SH-SY5Y (cell line): ENCODE measurements around the gene KDM4B.

Source experiments
- GATA2 ChIP-seq: IDR thresholded peaks from 2 replicates; pipeline ENCODE4 v1.6.1; 2011; ENCODE audit warnings: mild to moderate bottlenecking, low read depth, low read length
- GATA3 ChIP-seq: IDR thresholded peaks from 2 replicates; pipeline ENCODE4 v1.6.1; 2011; ENCODE audit warnings: low read depth, mild to moderate bottlenecking, low read length, moderate library complexity

DNA sequence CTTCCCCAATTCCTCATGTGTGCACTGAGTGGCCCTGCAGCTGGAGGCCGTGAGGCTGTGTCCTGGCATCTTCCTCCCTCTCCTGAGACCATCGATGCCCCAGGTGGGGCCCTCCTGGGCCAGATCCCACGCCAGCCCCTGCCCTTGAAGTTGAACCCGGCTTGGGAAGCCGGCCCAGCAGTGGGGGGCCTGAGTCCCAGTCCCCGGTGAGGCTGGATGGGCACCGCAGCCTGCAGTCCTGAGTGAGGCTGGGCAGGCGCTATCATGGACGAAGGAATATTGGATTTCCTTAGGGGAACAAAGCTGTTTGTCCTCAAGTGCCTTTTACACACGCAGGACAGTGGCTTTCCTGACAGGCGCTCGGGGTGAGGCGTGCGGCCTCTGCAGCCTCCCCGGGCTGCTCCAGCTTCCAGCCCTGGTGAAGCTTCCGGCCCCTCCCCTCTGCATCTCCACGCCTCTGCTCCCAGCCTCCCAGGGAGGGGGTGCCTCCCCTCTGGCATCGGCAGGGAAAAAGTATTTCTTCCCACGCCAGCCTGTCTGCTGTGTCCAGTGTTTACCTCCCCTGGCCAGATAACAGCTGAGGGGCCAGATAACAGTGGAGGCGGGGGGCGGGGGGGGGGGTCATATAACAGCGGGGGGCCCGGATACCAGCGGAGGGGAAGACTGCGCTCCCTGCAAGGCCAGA is 159.5 kb downstream of the KDM4B start:
- no peak for TF ChIP-seq GATA2
- no peak for TF ChIP-seq GATA3
